Caco-2 (cell line): ENCODE results near the gene TMEM106A. TPM values are rescaled to one million over a fixed set of nuclear protein-coding genes. Genes with fewer than 3 reads are reported as not detected.

Experiments used
- BruUV-seq: library from RNA; stranded (reverse); fragments of 400-500 nt; replicated peaks from 2 replicates; lab custom pipeline; 2021; lab: Mats Ljungman, UMichigan
- CTCF ChIA-PET: fragments of 300-600 bp; sonication (Branson Sonifier 250); formaldehyde crosslinking; loops from one replicate; lab custom pipeline; 2022; ENCODE audit warnings: antibody characterized with exemption; lab: Charles Lee
- POLR2A ChIA-PET: fragments of 300-600 bp; sonication (Branson Sonifier 250); formaldehyde crosslinking; loops from one replicate; lab custom pipeline; 2022; ENCODE audit warnings: antibody characterized with exemption; lab: Charles Lee
- DNase-seq, 2 experiments: peaks; one replicate each; pipeline versions ENCODE4 v3.0.0 to v3.0.0-alpha.2; 2020 to 2022
- H3K27me3 ChIP-seq: replicated peaks from 2 replicates; pipeline ENCODE4 v1.6.0; 2011; ENCODE audit warnings: low read length; ENCODE audit not compliant: control insufficient read depth, insufficient read depth
- H3K36me3 ChIP-seq: 2 replicates; pipeline ENCODE4 v1.5.1; 2011; ENCODE audit warnings: low read length; ENCODE audit not compliant: control insufficient read depth, insufficient read depth
- H3K4me1 ChIP-seq: fragments of 250-450 bp; sonication (Bioruptor Pico); 2 replicates; pipeline ENCODE4 v1.5.1; 2020; ENCODE audit warnings: mild to moderate bottlenecking
- H3K4me3 ChIP-seq: 2 replicates; pipeline ENCODE4 v1.5.1; 2011; ENCODE audit warnings: low read depth, mild to moderate bottlenecking, control low read depth, low read length
- H3K9me3 ChIP-seq: fragments of 250-450 bp; sonication (Bioruptor Pico); 2 replicates; pipeline ENCODE4 v1.5.1; 2020; ENCODE audit warnings: mild to moderate bottlenecking, moderate library complexity
- H3K27ac Mint-ChIP-seq: one replicate; pipeline ENCODE4 v1.8.0; 2022; ENCODE audit warnings: mixed read lengths; ENCODE audit not compliant: unreplicated experiment
- H3K27me3 Mint-ChIP-seq: one replicate; pipeline ENCODE4 v1.8.0; 2022; ENCODE audit warnings: mixed read lengths; ENCODE audit not compliant: insufficient read depth, unreplicated experiment
- H3K36me3 Mint-ChIP-seq: one replicate; pipeline ENCODE4 v1.8.0; 2022; ENCODE audit warnings: mild to moderate bottlenecking, mixed read lengths; ENCODE audit not compliant: insufficient read depth, unreplicated experiment
- H3K4me1 Mint-ChIP-seq: one replicate; pipeline ENCODE4 v1.8.0; 2022; ENCODE audit warnings: low read depth, mixed read lengths; ENCODE audit not compliant: unreplicated experiment
- H3K4me3 Mint-ChIP-seq: one replicate; pipeline ENCODE4 v1.8.0; 2022; ENCODE audit warnings: mild to moderate bottlenecking, moderate library complexity, mixed read lengths; ENCODE audit not compliant: unreplicated experiment
- H3K9me3 Mint-ChIP-seq: one replicate; pipeline ENCODE4 v1.8.0; 2022; ENCODE audit warnings: mixed read lengths; ENCODE audit not compliant: unreplicated experiment
- intact Hi-C: fragments of 100-400 bp; cut with micrococcal nuclease; formaldehyde crosslinking; loops from one replicate; pipeline ENCODE4 v1.10.0; 2022; ENCODE audit not compliant: unreplicated experiment
- total RNA-seq: library from RNA; stranded (reverse); gene quantifications from 2 replicates; pipeline ENCODE4 v1.2.3, GENCODE V29; 2022
- TF ChIP-seq, protein P1 (sequence below), 2 experiments: fragments of 200-600 bp in 1 of 2; IDR thresholded peaks; 1 replicate in 1 of 2; 2 replicates in 1 of 2; pipeline versions ENCODE4 v1.5.1 to v1.8.0; 2011 to 2022; ENCODE audit warnings: antibody characterized with exemption in 1 of 2, control low read depth in 1 of 2, inconsistent platforms in 1 of 2, low read depth in 1 of 2, low read length in 1 of 2, mild to moderate bottlenecking in 1 of 2, moderate library complexity in 1 of 2; ENCODE audit not compliant: insufficient read depth in 1 of 2, severe bottlenecking in 1 of 2, unreplicated experiment in 1 of 2

TMEM106A gene
- total RNA-seq, 1 experiment from 2014 or later: 8.0 TPM

DNA sequence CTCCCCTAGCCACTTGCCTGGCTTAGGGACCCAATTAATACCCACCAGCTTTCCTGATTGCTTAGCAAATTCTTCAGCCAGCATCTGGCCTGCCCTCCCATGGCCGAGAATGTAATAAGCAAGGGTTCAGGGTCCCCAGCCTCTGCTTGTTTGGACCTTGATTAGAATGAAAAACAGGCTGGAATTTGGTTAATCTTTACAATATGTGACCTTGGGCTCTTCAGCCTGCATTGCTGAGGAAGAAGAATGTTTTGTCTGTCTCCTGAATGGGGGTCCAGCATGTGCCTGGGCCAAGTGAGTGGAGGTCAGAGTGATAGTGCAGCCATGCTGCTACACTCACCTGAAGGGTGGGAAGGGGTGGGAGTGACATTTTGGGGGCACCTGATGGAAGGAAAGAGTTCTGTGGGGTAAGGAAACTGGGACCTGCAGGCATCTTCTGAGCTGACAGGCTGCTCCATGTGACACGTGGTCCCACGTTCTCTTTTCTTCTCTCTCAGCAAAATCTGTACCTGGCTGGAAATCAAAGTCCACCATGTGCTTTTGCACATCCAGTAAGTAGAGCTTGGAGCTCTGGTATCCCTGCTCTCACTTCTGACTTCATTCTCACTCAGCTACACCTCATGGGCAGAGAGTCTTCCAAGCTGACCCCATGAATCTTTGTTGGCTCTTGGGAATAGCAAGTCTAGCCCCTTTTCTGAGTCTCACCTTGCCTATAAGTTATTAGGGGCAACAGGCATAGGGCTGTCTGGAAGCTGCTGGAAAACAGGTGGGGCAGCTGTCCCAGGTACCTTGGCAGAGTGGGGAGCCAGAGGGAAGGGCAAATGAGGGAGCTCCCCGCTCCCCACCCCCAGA lies 5.3 kb downstream of the TMEM106A start:
- Histone ChIP-seq H3K4me3 (no peak overlapping the region), H3K4me1 (peaks cover 26% of the 10 kb centered on the region), H3K9me3 (no peaks in the 10 kb centered on the region), H3K27me3 (no peaks in the 10 kb centered on the region), H3K36me3 (peaks cover 2% of the 10 kb centered on the region)
- Mint-ChIP-seq H3K36me3 (peaks cover 5% of the 10 kb centered on the region), H3K27ac (no peak overlapping the region), H3K4me1 (peaks cover 9% of the 10 kb centered on the region), H3K27me3 (no peaks in the 10 kb centered on the region), H3K4me3 (no peak overlapping the region), H3K9me3 (no peaks in the 10 kb centered on the region)
- TF ChIP-seq, protein P1, sequence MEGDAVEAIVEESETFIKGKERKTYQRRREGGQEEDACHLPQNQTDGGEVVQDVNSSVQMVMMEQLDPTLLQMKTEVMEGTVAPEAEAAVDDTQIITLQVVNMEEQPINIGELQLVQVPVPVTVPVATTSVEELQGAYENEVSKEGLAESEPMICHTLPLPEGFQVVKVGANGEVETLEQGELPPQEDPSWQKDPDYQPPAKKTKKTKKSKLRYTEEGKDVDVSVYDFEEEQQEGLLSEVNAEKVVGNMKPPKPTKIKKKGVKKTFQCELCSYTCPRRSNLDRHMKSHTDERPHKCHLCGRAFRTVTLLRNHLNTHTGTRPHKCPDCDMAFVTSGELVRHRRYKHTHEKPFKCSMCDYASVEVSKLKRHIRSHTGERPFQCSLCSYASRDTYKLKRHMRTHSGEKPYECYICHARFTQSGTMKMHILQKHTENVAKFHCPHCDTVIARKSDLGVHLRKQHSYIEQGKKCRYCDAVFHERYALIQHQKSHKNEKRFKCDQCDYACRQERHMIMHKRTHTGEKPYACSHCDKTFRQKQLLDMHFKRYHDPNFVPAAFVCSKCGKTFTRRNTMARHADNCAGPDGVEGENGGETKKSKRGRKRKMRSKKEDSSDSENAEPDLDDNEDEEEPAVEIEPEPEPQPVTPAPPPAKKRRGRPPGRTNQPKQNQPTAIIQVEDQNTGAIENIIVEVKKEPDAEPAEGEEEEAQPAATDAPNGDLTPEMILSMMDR (IDR thresholded peaks at IDR 0.05; ENCODE audit: insufficient read depth in 1 of 2, low read depth in 1 of 2, low read length in 1 of 2, severe bottlenecking in 1 of 2, unreplicated experiment in 1 of 2): peak in 1 of 2 experiments; percentile 30
- POLR2A ChIA-PET: interaction anchor here (0.6 kb wide), 1 partner anchor 99 kb away, joined by 3 read pairs; no protein-coding TSS in a partner anchor
- BruUV-seq: no TSS peak
- intact Hi-C loops: no loop called here
- CTCF ChIA-PET: interaction anchor here (0.6 to 0.7 kb wide), 3 partner anchors 17 to 93 kb away, joined by 3 to 5 read pairs (median 3); no protein-coding TSS in a partner anchor
- DNase-seq: peak; percentile 13 to 67

DNA sequence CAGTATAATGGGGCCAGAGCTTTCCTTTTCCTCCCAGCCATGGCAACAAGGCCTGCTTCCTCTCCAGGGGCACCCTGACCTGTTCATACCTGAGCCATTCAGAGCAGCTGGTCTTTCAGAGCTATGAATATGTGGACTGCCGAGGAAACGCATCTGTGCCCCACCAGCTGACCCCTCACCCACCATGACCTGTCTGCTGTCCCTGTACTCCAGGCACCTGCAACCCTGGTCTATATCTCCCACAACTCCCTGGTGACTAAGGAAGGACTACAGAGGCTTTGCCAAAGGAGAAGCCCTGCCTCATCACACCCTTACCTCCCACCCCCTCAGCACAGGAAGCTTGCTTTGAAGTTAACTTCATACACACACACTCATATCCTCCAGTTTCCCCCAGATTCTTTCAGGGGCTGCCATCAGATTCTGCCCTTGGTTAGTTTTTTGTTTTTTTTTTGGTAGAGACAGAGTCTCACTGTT lies 6.0 kb downstream of the TMEM106A start:
- DNase-seq: peak in 1 of 2 experiments; percentile 25
- BruUV-seq: no TSS peak
- H3K4me3 Mint-ChIP-seq: no peak overlapping the region
- ChIA-PET CTCF (interaction anchor here (0.6 to 0.7 kb wide), 3 partner anchors 17 to 92 kb away, joined by 3 to 5 read pairs (median 3); no protein-coding TSS in a partner anchor), POLR2A (interaction anchor here (0.6 kb wide), 1 partner anchor 98 kb away, joined by 3 read pairs; no protein-coding TSS in a partner anchor)
- no peaks in the 10 kb centered on the region for H3K9me3 ChIP-seq
- intact Hi-C loops: no loop called here
- peaks cover 3% of the 10 kb centered on the region for H3K4me1 Mint-ChIP-seq
- H3K27ac Mint-ChIP-seq: no peak overlapping the region
- H3K9me3 Mint-ChIP-seq: no peaks in the 10 kb centered on the region
- H3K36me3 Mint-ChIP-seq: no peaks in the 10 kb centered on the region
- no peaks in the 10 kb centered on the region for H3K27me3 ChIP-seq
- no peak overlapping the region for H3K4me3 ChIP-seq
- TF ChIP-seq, protein P1 (IDR thresholded peaks at IDR 0.05; ENCODE audit: insufficient read depth in 1 of 2, low read depth in 1 of 2, low read length in 1 of 2, severe bottlenecking in 1 of 2, unreplicated experiment in 1 of 2): no peak
- H3K4me1 ChIP-seq: peaks cover 20% of the 10 kb centered on the region
- H3K27me3 Mint-ChIP-seq: no peaks in the 10 kb centered on the region
- H3K36me3 ChIP-seq: peaks cover 2% of the 10 kb centered on the region

DNA sequence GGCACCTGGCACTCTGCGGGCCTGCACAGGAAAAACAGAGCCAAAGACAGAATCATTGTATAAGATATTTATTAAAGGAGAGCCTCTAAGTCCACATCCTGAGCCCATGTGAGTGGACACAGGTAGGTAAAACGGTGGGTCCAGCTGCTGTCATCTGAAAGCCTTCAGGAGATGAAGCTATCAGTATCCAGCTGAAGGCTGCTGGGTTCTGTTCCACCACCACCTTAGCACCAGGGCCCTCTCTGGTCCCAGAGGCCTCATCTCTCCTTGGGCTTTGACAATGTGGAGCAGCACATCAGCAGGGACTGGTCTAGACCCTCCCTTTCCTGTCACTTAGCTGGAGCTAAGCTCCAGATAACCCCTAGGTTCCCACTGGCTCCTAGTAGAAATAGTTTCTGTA lies 7.3 kb downstream of the TMEM106A start:
- H3K36me3 Mint-ChIP-seq: no peaks in the 10 kb centered on the region
- DNase-seq: peak in 1 of 2 experiments; percentile 1
- TF ChIP-seq, protein P1 (IDR thresholded peaks at IDR 0.05; ENCODE audit: insufficient read depth in 1 of 2, low read depth in 1 of 2, low read length in 1 of 2, severe bottlenecking in 1 of 2, unreplicated experiment in 1 of 2): no peak
- no peaks in the 10 kb centered on the region for H3K27me3 Mint-ChIP-seq
- H3K4me3 ChIP-seq: no peak overlapping the region
- H3K4me1 ChIP-seq: peaks cover 18% of the 10 kb centered on the region
- H3K4me1 Mint-ChIP-seq: no peaks in the 10 kb centered on the region
- peaks cover 2% of the 10 kb centered on the region for H3K36me3 ChIP-seq
- no peaks in the 10 kb centered on the region for H3K9me3 ChIP-seq
- no peak overlapping the region for H3K4me3 Mint-ChIP-seq
- no peaks in the 10 kb centered on the region for H3K9me3 Mint-ChIP-seq
- no peaks in the 10 kb centered on the region for H3K27me3 ChIP-seq
- intact Hi-C loops: no loop called here
- no peak overlapping the region for H3K27ac Mint-ChIP-seq
- ChIA-PET POLR2A (interaction anchor here (1.0 to 1.7 kb wide), 2 partner anchors 97 to 197 kb away, joined by 5 read pairs; partner anchors contain the start of gene VAT1), CTCF (interaction anchor here (0.5 to 1.1 kb wide), 2 partner anchors 153 to 361 kb away, joined by 3 read pairs; no protein-coding TSS in a partner anchor)
- no TSS peak for BruUV-seq
